ENCODE data around the gene GAS7. TPM values are rescaled to one million over a fixed set of nuclear protein-coding genes. Genes with fewer than 3 reads are reported as not detected.

The GAS7 gene
- total and polyA plus RNA-seq, 4 donors = 9.0 to 112 (median 46.1) TPM

DNA sequence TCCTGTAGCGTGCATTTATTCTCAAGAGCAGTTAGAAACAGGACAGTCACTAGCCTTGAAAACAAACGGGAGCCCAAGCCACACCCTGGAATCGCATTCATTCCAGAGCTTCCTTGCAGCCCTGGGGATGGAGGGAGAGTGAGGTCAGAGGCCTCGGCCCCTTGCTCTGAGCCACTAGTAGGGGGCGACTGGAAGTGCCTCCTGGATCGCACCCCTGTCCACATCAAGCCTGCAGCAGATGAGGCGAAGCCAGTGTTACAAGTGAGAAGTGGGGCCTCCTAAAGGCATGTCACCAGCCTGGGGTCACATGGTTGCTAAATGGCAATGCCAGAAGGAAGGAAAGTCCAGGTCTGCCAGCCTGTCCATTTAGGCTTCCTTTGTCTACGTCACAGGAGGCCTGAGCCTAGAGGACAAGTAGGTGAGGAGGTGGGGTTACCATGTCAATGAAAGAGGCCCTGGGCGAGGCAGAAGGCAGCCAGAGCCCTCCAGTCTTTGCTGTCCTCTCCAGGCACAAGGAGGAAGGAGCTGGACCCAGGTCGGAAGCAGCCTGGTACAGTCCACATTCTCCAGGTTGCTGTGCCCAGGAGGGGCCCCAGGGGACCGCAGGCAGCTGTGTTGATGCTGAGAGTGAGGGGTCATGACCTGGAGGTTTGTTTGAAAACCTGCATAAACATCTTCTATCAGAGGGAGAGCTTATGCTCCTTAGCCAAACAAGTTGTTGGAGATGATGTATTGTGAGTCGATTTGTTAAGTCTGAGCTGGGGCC is 290.3 kb downstream of the GAS7 start:
- Histone ChIP-seq H3K4me3 (no peak overlapping the region), H3K9ac (ENCODE audit: insufficient read depth in 1 of 2, low read length in 2 of 2) (no peak overlapping the region), H3K27me3 (ENCODE audit: control insufficient read depth in 3 of 3, insufficient read depth in 3 of 3, low read length in 2 of 3) (peaks cover 0 to 3% (median 0%) of the 10 kb centered on the region in 3 donors), H3K36me3 (ENCODE audit: control insufficient read depth in 4 of 4, insufficient read depth in 4 of 4, low read length in 4 of 4) (no peaks in the 10 kb centered on the region), H3K27ac (ENCODE audit: low read depth in 1 of 2, low read length in 1 of 2) (no peak overlapping the region), H3K9me3 (ENCODE audit: control insufficient read depth in 4 of 4, insufficient read depth in 3 of 4, low read length in 3 of 4) (no peaks in the 10 kb centered on the region), H3K4me1 (ENCODE audit: control insufficient read depth in 5 of 5, insufficient read depth in 5 of 5, low read length in 5 of 5) (peaks cover 0 to 5% (median 0%) of the 10 kb centered on the region in 5 donors)
- TF ChIP-seq CTCF (IDR thresholded peaks at IDR 0.05; ENCODE audit: control extremely low read depth, extremely low read depth) = no peak
- 42 to 57% methylated on average over 12 of the region's 12 CpGs for WGBS, 2 donors
- DNase-seq (peak in 1 of 3 donors; percentile 32), ATAC-seq (ENCODE audit: insufficient read depth, low FRiP score) (no peak)

GRCh38 chr17:9907131-9907530 is 291.3 kb downstream of the GAS7 start:
- WGBS, 2 donors = 84 to 89% methylated on average over 7 of the region's 7 CpGs
- no peak for TF ChIP-seq CTCF (IDR thresholded peaks at IDR 0.05; ENCODE audit: control extremely low read depth, extremely low read depth)
- Histone ChIP-seq H3K36me3 (ENCODE audit: control insufficient read depth in 4 of 4, insufficient read depth in 4 of 4, low read length in 4 of 4) (no peaks in the 10 kb centered on the region), H3K4me1 (ENCODE audit: control insufficient read depth in 5 of 5, insufficient read depth in 5 of 5, low read length in 5 of 5) (peaks cover 0 to 10% (median 0%) of the 10 kb centered on the region in 5 donors), H3K9ac (ENCODE audit: insufficient read depth in 1 of 2, low read length in 2 of 2) (no peak overlapping the region), H3K27ac (ENCODE audit: low read depth in 1 of 2, low read length in 1 of 2) (no peak overlapping the region), H3K4me3 (no peak overlapping the region), H3K9me3 (ENCODE audit: control insufficient read depth in 4 of 4, insufficient read depth in 3 of 4, low read length in 3 of 4) (no peaks in the 10 kb centered on the region), H3K27me3 (ENCODE audit: control insufficient read depth in 3 of 3, insufficient read depth in 3 of 3, low read length in 2 of 3) (peaks cover 0 to 3% (median 0%) of the 10 kb centered on the region in 3 donors)
- DNase-seq (no peak), ATAC-seq (ENCODE audit: insufficient read depth, low FRiP score) (no peak)

DNA sequence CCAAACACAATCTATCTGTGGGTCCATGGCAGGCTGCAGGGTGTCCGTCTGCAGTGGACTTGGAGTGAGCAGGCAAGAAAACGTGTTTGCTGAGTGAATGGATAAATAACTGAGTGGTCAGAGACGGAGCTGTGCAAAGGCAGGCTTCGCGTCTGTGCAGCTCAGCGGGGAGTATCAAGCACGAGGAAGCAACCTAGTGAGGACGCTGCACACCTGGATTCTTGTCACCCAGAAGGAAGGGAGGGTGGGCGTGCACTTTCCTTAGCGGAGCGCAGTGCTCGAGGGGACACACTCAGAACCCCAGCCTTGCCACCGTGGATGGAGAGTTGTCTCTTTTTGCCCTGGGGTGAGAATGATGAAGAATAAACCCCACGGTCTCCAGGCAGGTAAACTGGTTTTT is 291.8 kb downstream of the GAS7 start:
- TF ChIP-seq CTCF (IDR thresholded peaks at IDR 0.05; ENCODE audit: control extremely low read depth, extremely low read depth) = no peak
- 64 to 82% methylated on average over 14 of the region's 14 CpGs for WGBS, 2 donors
- Histone ChIP-seq H3K4me3 (no peak overlapping the region), H3K9me3 (ENCODE audit: control insufficient read depth in 4 of 4, insufficient read depth in 3 of 4, low read length in 3 of 4) (no peaks in the 10 kb centered on the region), H3K36me3 (ENCODE audit: control insufficient read depth in 4 of 4, insufficient read depth in 4 of 4, low read length in 4 of 4) (no peaks in the 10 kb centered on the region), H3K27me3 (ENCODE audit: control insufficient read depth in 3 of 3, insufficient read depth in 3 of 3, low read length in 2 of 3) (peaks cover 0 to 3% (median 0%) of the 10 kb centered on the region in 3 donors), H3K27ac (ENCODE audit: low read depth in 1 of 2, low read length in 1 of 2) (no peak overlapping the region), H3K4me1 (ENCODE audit: control insufficient read depth in 5 of 5, insufficient read depth in 5 of 5, low read length in 5 of 5) (peaks cover 0 to 15% (median 0%) of the 10 kb centered on the region in 5 donors), H3K9ac (ENCODE audit: insufficient read depth in 1 of 2, low read length in 2 of 2) (no peak overlapping the region)
- ATAC-seq (ENCODE audit: insufficient read depth, low FRiP score) (no peak), DNase-seq (no peak)
